HG02970 (cell line): ENCODE data around the gene CNN3.

ENCODE experiments used
- ATAC-seq: cut with Tn5 transposase; IDR thresholded peaks from one replicate; pipeline ENCODE4 v1.9.1; 2021; ENCODE audit warnings: mild to moderate bottlenecking, moderate library complexity, moderate number of reproducible peaks; ENCODE audit not compliant: unreplicated experiment, low FRiP score

Gene CNN3

GRCh38 chr1:94926915-94927404, at the start of gene CNN3:
CNN3 (minus strand) TSS chr1:94927110; CDS start chr1:94926894, 216 bp downstream.
- peak; percentile 84 for ATAC-seq

DNA sequence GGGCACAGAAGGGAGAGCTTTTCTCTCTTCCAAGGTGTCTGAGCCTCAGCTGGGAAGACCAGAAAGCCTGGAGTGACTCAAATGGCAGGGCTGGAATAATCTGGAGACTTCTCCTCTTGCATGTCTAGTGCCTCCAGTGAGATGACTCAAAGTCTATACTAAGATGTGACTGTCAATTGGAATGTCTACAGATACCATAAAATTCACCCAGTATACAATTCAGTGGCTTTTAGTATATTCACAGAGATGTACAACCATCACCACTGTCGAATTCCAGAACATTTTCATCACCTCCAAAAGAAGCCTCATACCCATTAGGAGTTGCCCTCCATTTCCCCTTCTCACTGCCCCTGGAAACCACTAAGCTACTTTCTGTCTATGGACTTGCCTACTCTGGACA, 47.9 kb upstream of the CNN3 start:
- ATAC-seq = no peak

- no peak for ATAC-seq
Measured at GRCh38 chr1:94974241-94974640, 47.3 kb upstream of the CNN3 start.

DNA sequence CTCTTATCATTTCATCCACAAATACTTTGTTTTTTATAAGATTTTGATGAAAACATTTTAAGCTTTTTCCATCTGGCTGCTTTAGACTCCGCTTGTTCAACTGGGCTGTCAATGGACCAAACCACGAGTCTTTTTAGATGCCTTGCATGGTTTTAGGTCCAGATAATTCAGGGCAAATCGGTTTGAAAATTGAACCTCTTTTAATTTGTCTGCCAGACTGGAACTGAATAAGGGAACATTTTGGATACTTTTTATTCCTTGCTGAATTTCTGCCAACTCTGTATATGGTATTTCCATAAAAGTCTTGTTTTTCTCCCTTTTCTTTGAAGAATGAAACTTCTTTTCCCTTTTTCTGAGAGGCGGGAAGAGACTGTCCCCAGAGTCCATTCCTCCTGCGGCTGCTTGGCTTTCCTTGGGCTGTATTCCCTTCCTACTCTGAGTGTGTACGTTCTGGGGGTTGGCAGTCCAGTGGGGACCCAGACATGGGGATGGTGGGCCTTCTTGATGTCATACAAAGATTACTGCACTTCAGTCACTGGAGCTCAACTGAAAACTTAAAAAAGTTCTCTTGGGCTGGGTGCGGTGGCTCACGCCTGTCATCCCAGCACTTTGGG, 46.5 kb upstream of the CNN3 start:
- no peak for ATAC-seq

GRCh38 chr1:94971491-94971924, 44.6 kb upstream of the CNN3 start:
- ATAC-seq = no peak

- ATAC-seq = no peak
Measured at GRCh38 chr1:94970783-94971182, 43.9 kb upstream of the CNN3 start.

- ATAC-seq = no peak
Measured at GRCh38 chr1:94969137-94969536, 42.2 kb upstream of the CNN3 start.

DNA sequence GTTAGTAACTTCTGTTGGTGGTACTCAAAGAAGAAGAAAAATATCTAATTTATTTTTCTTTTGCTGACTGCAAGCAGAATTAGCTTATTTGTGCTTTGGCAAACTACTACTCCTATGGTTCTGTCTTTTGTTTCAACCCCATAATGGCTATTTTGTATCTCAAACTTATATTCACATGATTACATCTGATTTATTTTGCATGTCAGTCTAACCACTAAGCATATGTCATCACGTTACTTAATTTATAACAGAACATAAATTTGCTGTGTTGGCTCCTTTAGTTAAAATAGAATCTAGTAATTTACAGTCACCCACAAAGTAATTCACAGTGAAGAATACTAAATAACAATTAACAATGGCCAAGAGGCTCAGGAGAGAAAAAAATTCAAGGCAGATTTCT, 39.1 kb upstream of the CNN3 start:
- no peak for ATAC-seq

GRCh38 chr1:94963864-94964263, 37.0 kb upstream of the CNN3 start:
- no peak for ATAC-seq

DNA sequence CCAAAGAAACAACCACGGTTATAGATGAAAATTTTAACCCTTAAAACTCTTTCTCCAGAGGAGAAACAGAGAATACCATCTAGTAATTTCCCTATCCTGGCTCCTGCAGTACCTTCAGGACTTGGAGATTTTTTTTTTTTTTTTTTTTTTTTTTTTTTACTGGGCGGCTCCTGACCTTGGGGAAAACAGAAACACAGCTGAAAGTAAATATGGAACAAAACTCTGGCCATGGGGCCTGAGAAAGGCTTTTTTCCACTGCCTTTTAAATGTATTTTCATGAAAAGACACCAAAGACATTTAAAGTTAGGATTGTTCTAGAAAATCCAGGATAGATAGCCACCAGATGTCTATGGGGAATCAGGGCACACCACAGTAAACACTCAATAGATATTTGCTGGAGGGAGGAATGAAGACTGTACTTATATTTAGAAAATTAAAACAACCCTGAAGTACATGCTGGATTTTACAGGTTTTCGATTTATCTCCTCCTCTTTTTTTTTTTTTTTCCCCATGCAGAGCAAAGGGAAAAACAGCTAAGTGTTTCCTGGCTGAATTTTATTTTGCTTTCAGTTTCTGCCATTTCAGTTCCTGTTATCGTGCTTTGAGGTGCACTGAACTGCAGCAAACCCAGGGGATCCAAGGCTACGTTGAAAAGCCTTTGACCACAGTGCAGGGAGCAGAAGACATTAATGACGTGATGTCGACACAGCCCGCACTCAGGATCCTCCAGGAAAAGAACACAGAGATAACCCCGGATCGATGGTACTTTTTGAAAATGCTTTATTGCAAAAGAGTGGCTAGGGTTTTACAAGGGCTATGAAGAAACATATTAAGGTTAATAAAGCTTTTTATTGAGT, 35.7 kb upstream of the CNN3 start:
- ATAC-seq = peak; percentile 77

- no peak for ATAC-seq
Measured at GRCh38 chr1:94961988-94962387, 35.1 kb upstream of the CNN3 start.

DNA sequence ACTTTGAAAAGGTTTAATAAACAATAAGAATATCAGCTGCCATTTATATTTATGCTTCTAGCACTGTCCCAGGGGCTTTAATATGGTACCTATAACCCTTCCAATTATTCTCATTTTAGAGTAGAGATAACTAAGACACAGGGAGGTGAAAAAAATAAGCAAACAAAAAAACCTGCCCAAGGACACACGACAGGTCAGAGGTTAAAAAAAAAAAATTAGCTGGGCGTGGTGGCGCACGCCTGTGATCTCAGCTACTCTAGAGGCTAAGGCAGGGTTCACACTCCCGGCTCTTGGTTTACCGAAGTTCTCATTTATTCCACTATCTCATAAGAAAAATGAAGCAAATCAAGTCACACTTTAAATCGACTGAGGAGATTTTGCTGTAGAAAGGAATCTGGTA, 34.7 kb upstream of the CNN3 start:
- ATAC-seq = no peak

DNA sequence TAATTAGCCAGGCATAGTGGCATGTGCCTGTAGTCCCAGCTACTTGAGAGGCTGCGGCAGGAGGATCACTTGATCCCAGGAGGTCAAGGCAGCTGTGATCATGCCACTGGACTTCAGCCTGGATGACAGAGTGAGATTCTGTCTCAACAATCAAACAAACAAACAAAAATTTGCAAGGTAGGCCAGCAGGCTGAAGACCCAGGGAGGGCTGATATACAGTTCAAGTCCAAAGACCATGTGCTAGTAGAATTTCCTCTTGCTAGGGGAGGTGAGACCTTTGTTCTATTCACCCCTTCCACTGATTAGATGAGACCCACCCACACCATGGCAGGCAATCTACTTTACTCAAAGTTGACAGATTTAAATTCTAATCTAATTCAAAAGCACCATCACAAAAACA, 31.2 kb upstream of the CNN3 start:
- ATAC-seq = no peak

GRCh38 chr1:94955767-94956632, 29.1 kb upstream of the CNN3 start:
- ATAC-seq = no peak

GRCh38 chr1:94954263-94955220, 27.6 kb upstream of the CNN3 start:
- ATAC-seq = no peak

- no peak for ATAC-seq
Measured at GRCh38 chr1:94953746-94954145, 26.8 kb upstream of the CNN3 start.

GRCh38 chr1:94953107-94953506, 26.2 kb upstream of the CNN3 start:
- ATAC-seq = no peak

GRCh38 chr1:94952539-94952938, 25.6 kb upstream of the CNN3 start:
- ATAC-seq = no peak

DNA sequence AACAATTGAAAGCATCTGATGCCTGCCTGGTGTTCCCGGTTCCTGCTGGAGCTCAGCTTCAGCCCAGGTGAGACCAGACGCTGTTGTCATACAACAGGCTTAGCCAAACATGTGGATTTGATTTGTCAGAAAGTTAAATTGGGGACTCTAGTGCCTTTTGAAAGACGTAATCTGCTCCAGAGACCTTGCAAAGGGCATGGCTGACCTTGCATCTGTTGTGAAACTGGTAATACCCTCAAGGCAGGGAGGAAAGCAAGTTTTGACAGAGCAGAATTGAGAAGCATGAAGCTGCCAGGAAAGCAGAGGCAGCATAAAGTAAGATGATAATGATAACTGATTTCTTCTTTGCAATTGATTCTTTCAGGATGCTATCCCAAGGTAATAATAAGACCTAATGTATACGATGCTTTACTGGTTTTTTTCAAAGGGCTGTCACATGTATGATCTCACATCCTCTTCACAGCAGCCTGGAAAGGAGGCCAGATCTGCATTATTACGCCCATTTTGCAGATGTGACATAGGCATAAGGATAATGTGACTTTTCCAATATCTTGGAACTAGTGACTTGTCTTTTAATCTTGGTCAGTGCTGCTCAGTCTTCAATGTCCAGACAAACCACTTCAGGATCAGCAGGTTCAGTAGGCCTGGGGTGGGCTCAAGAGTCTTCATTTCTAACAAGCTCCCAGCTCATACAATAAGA, 24.7 kb upstream of the CNN3 start:
- ATAC-seq = no peak
